ENCODE measurements around the gene AKAP9. TPM values are rescaled to one million over a fixed set of nuclear protein-coding genes. Genes with fewer than 3 reads are reported as not detected.
A peak's percentile ranks its signal among the peaks of the same experiment; 100 is the strongest.
"Not testable (repeated sequence)": the region's sequence is repeated elsewhere in the genome, so short reads cannot be mapped to it uniquely, and the experiment has no call there.

Gene AKAP9
- total RNA-seq, 1 experiment from 2014 or later, result 12.9 TPM

GRCh38 chr7:92071032-92071431, 130.4 kb downstream of the AKAP9 start:
- H3K36me3 ChIP-seq, result no peaks in the 10 kb centered on the region; the same call in 1 of the 2 replicates

GRCh38 chr7:92072121-92072520, 131.5 kb downstream of the AKAP9 start:
- no peak overlapping the region for H3K4me3 ChIP-seq
- H3K36me3 ChIP-seq, result no peaks in the 10 kb centered on the region; the same call in 1 of the 2 replicates
- no peak for DNase-seq
- no peaks in the 10 kb centered on the region for H3K9me3 ChIP-seq
- H3K27me3 ChIP-seq, result no peaks in the 10 kb centered on the region

More at GRCh38 chr7:92071032-92071431, 130.4 kb downstream of the AKAP9 start:
- no peak overlapping the region for H3K4me3 ChIP-seq
- H3K27me3 ChIP-seq, result no peaks in the 10 kb centered on the region
- no peaks in the 10 kb centered on the region for H3K9me3 ChIP-seq
- DNase-seq, result no peak

GRCh38 chr7:92072708-92073107, 132.0 kb downstream of the AKAP9 start:
- no peaks in the 10 kb centered on the region for H3K9me3 ChIP-seq
- H3K36me3 ChIP-seq, result no peaks in the 10 kb centered on the region; the same call in 1 of the 2 replicates
- no peak overlapping the region for H3K4me3 ChIP-seq
- no peak for DNase-seq
- H3K27me3 ChIP-seq, result no peaks in the 10 kb centered on the region

- no peak for DNase-seq
- H3K4me3 ChIP-seq, result no peak overlapping the region
- no peaks in the 10 kb centered on the region; the same call in 1 of the 2 replicates for H3K36me3 ChIP-seq
- H3K27me3 ChIP-seq, result no peaks in the 10 kb centered on the region
- no peaks in the 10 kb centered on the region for H3K9me3 ChIP-seq
Measured at GRCh38 chr7:92075455-92076158, 134.9 kb downstream of the AKAP9 start.

GRCh38 chr7:92076509-92076908, 135.8 kb downstream of the AKAP9 start:
- Histone ChIP-seq H3K9me3 (no peaks in the 10 kb centered on the region), H3K4me3 (no peak overlapping the region), H3K27me3 (no peaks in the 10 kb centered on the region), H3K36me3 (no peaks in the 10 kb centered on the region; the same call in 1 of the 2 replicates)
- no peak for DNase-seq

GRCh38 chr7:92083922-92084321, 143.3 kb downstream of the AKAP9 start:
- not testable (repeated sequence) for H3K27me3 ChIP-seq, H3K9me3 ChIP-seq, DNase-seq, H3K36me3 ChIP-seq, H3K4me3 ChIP-seq

GRCh38 chr7:92088266-92088665, 147.6 kb downstream of the AKAP9 start:
- Histone ChIP-seq H3K9me3 (no peaks in the 10 kb centered on the region), H3K36me3 (peaks cover 4% of the 10 kb centered on the region; the same call in 1 of the 2 replicates), H3K27me3 (no peaks in the 10 kb centered on the region), H3K4me3 (no peak overlapping the region)
- DNase-seq, result no peak

- Histone ChIP-seq H3K9me3 (no peaks in the 10 kb centered on the region), H3K27me3 (no peaks in the 10 kb centered on the region), H3K4me3 (no peak overlapping the region), H3K36me3 (no peaks in the 10 kb centered on the region; the same call in 1 of the 2 replicates)
- DNase-seq, result no peak
Measured at GRCh38 chr7:92092210-92092609, 151.5 kb downstream of the AKAP9 start.

GRCh38 chr7:92095380-92095779, 154.7 kb downstream of the AKAP9 start:
- no peak overlapping the region for H3K4me3 ChIP-seq
- H3K9me3 ChIP-seq, result no peaks in the 10 kb centered on the region
- H3K36me3 ChIP-seq, result no peaks in the 10 kb centered on the region

GRCh38 chr7:92100534-92100933, 159.9 kb downstream of the AKAP9 start:
- H3K9me3 ChIP-seq, result no peaks in the 10 kb centered on the region
- H3K27me3 ChIP-seq, result no peaks in the 10 kb centered on the region
- no peak overlapping the region for H3K4me3 ChIP-seq
- H3K36me3 ChIP-seq, result no peaks in the 10 kb centered on the region; the same call in 1 of the 2 replicates
- DNase-seq, result no peak

More at GRCh38 chr7:92095380-92095779, 154.7 kb downstream of the AKAP9 start:
- no peak for DNase-seq
- no peaks in the 10 kb centered on the region for H3K27me3 ChIP-seq

GRCh38 chr7:92102862-92103261, 162.2 kb downstream of the AKAP9 start:
- not testable (repeated sequence) for H3K36me3 ChIP-seq, H3K4me3 ChIP-seq, H3K27me3 ChIP-seq, H3K9me3 ChIP-seq
- DNase-seq, result peak; percentile 73

- Histone ChIP-seq H3K9me3 (no peaks in the 10 kb centered on the region), H3K4me3 (no peak overlapping the region), H3K36me3 (peaks cover 8% of the 10 kb centered on the region), H3K27me3 (no peaks in the 10 kb centered on the region)
- no peak for DNase-seq
Measured at GRCh38 chr7:92108821-92109220, 168.2 kb downstream of the AKAP9 start.

- no peaks in the 10 kb centered on the region for H3K9me3 ChIP-seq
- H3K36me3 ChIP-seq, result peaks cover 8% of the 10 kb centered on the region
- no peak overlapping the region for H3K4me3 ChIP-seq
- H3K27me3 ChIP-seq, result no peaks in the 10 kb centered on the region
- no peak for DNase-seq
Measured at GRCh38 chr7:92110857-92111256, 170.2 kb downstream of the AKAP9 start.

GRCh38 chr7:92115821-92116220, 175.2 kb downstream of the AKAP9 start:
- no peak overlapping the region for H3K4me3 ChIP-seq
- no peaks in the 10 kb centered on the region for H3K27me3 ChIP-seq
- peaks cover 4% of the 10 kb centered on the region; the same call in 1 of the 2 replicates for H3K36me3 ChIP-seq
- DNase-seq, result no peak
- H3K9me3 ChIP-seq, result no peaks in the 10 kb centered on the region

GRCh38 chr7:92116949-92117348, 176.3 kb downstream of the AKAP9 start:
- Histone ChIP-seq H3K9me3 (no peaks in the 10 kb centered on the region), H3K27me3 (no peaks in the 10 kb centered on the region), H3K36me3 (peaks cover 8% of the 10 kb centered on the region), H3K4me3 (no peak overlapping the region)
- no peak for DNase-seq

GRCh38 chr7:92119213-92119759, 178.6 kb downstream of the AKAP9 start:
- Histone ChIP-seq H3K27me3 (no peaks in the 10 kb centered on the region), H3K36me3 (peaks cover 30% of the 10 kb centered on the region), H3K9me3 (no peaks in the 10 kb centered on the region; the same call in 1 of the 2 replicates), H3K4me3 (no peak overlapping the region)
- DNase-seq, result no peak

GRCh38 chr7:92121681-92122080, 181.0 kb downstream of the AKAP9 start:
- no peak overlapping the region for H3K4me3 ChIP-seq
- DNase-seq, result no peak
- H3K9me3 ChIP-seq, result no peaks in the 10 kb centered on the region; the same call in 1 of the 2 replicates
- no peaks in the 10 kb centered on the region for H3K27me3 ChIP-seq
- H3K36me3 ChIP-seq, result peaks cover 40% of the 10 kb centered on the region

GRCh38 chr7:92131093-92131492, 190.4 kb downstream of the AKAP9 start:
- Histone ChIP-seq H3K36me3 (peaks cover 14% of the 10 kb centered on the region), H3K9me3 (no peaks in the 10 kb centered on the region), H3K27me3 (no peaks in the 10 kb centered on the region), H3K4me3 (no peak overlapping the region)
- DNase-seq, result no peak
